Activated naive CD4-positive, alpha-beta T cell treated with anti-CD3 and anti-CD28 coated beads, Interleukin-2, amount 10 ng/mL, durations not matched to agents 7 days and 5 days (primary cell): ENCODE results near the gene MRPL10.

Experiments
- CTCF ChIA-PET: fragments of 350-600 bp; sonication (Branson Sonifier 250); formaldehyde crosslinking; loops from one replicate; lab custom pipeline; 2021; ENCODE audit warnings: antibody characterized with exemption; lab: Charles Lee
- DNase-seq: peaks from one replicate; pipeline ENCODE4 v3.0.0-alpha.2; 2020
- H3K27ac Mint-ChIP-seq: one replicate; pipeline ENCODE4 v1.8.0; 2021; ENCODE audit warnings: mild to moderate bottlenecking, moderate library complexity, mixed read lengths
- H3K27me3 Mint-ChIP-seq: one replicate; pipeline ENCODE4 v1.8.0; 2021; ENCODE audit warnings: mild to moderate bottlenecking, mixed read lengths
- H3K36me3 Mint-ChIP-seq: one replicate; pipeline ENCODE4 v1.8.0; 2021; ENCODE audit warnings: mixed read lengths
- H3K4me1 Mint-ChIP-seq: one replicate; pipeline ENCODE4 v1.8.0; 2021; ENCODE audit warnings: mixed read lengths
- H3K4me3 Mint-ChIP-seq: one replicate; pipeline ENCODE4 v1.8.0; 2021; ENCODE audit warnings: mild to moderate bottlenecking, moderate library complexity, mixed read lengths
- H3K9me3 Mint-ChIP-seq: one replicate; pipeline ENCODE4 v1.8.0; 2021; ENCODE audit warnings: mixed read lengths

The MRPL10 gene

GRCh38 chr17:47851764-47852112, 20.4 kb upstream of the MRPL10 start:
- Mint-ChIP-seq H3K27ac (no peak overlapping the region), H3K4me1 (peaks cover 22% of the 10 kb centered on the region)
- CTCF ChIA-PET: interaction anchor here (1.3 to 20.4 kb wide), 3 partner anchors 9 to 36 kb away, joined by 3 to 547 read pairs (median 6); partner anchors contain the start of gene SP2

GRCh38 chr17:47850692-47851573, 19.6 kb upstream of the MRPL10 start, which contains the start of gene SP6:
SP6 (minus strand) TSS chr17:47851163; CDS start chr17:47848429, 2,734 bp downstream.
- peaks cover 100% of the 10 kb centered on the region for H3K27me3 Mint-ChIP-seq
- CTCF ChIA-PET: interaction anchor here (0.7 to 20.4 kb wide), 4 partner anchors 7 to 36 kb away, joined by 3 to 547 read pairs (median 8); partner anchors contain the start of gene SP2
- H3K4me3 Mint-ChIP-seq: peak within 1 kb of the TSS; percentile 27
- H3K36me3 Mint-ChIP-seq: no peaks in the 10 kb centered on the region
- peak; percentile 74 for DNase-seq
- peaks cover 22% of the 10 kb centered on the region for H3K4me1 Mint-ChIP-seq
- H3K27ac Mint-ChIP-seq: no peak within 1 kb of the TSS
- H3K9me3 Mint-ChIP-seq: no peaks in the 10 kb centered on the region

More at GRCh38 chr17:47851764-47852112, 20.4 kb upstream of the MRPL10 start:
- H3K9me3 Mint-ChIP-seq: no peaks in the 10 kb centered on the region
- H3K4me3 Mint-ChIP-seq: no peak overlapping the region
- DNase-seq: no peak
- peaks cover 100% of the 10 kb centered on the region for H3K27me3 Mint-ChIP-seq
- no peaks in the 10 kb centered on the region for H3K36me3 Mint-ChIP-seq

- DNase-seq: no peak
- peaks cover 22% of the 10 kb centered on the region for H3K4me1 Mint-ChIP-seq
- H3K4me3 Mint-ChIP-seq: peak overlapping the region; percentile 27
- H3K9me3 Mint-ChIP-seq: no peaks in the 10 kb centered on the region
- no peak overlapping the region for H3K27ac Mint-ChIP-seq
- H3K27me3 Mint-ChIP-seq: peaks cover 100% of the 10 kb centered on the region
- no peaks in the 10 kb centered on the region for H3K36me3 Mint-ChIP-seq
- CTCF ChIA-PET: interaction anchor here (0.7 to 20.4 kb wide), 3 partner anchors 8 to 37 kb away, joined by 3 to 547 read pairs (median 14); partner anchors contain the start of gene SP2
These were observed 19.0 kb upstream of the MRPL10 start for GRCh38 chr17:47850373-47850691.

- H3K27ac Mint-ChIP-seq: no peak overlapping the region
- H3K9me3 Mint-ChIP-seq: no peaks in the 10 kb centered on the region
- DNase-seq: no peak
- no peak overlapping the region for H3K4me3 Mint-ChIP-seq
- peaks cover 23% of the 10 kb centered on the region for H3K4me1 Mint-ChIP-seq
- H3K27me3 Mint-ChIP-seq: peaks cover 96% of the 10 kb centered on the region
- H3K36me3 Mint-ChIP-seq: no peaks in the 10 kb centered on the region
- CTCF ChIA-PET: interaction anchor here (0.9 to 20.4 kb wide), 10 partner anchors 10 to 171 kb away, joined by 3 to 547 read pairs (median 5); partner anchors contain the start of genes CDK5RAP3 and SP2
These were observed 16.8 kb upstream of the MRPL10 start for GRCh38 chr17:47848198-47848513.

GRCh38 chr17:47847341-47848197, 16.2 kb upstream of the MRPL10 start:
- Mint-ChIP-seq H3K36me3 (no peaks in the 10 kb centered on the region), H3K4me3 (no peak overlapping the region), H3K27me3 (peaks cover 92% of the 10 kb centered on the region), H3K9me3 (no peaks in the 10 kb centered on the region), H3K4me1 (peaks cover 28% of the 10 kb centered on the region), H3K27ac (no peak overlapping the region)
- CTCF ChIA-PET: interaction anchor here (0.9 to 20.4 kb wide), 10 partner anchors 11 to 171 kb away, joined by 3 to 547 read pairs (median 5); partner anchors contain the start of genes CDK5RAP3 and SP2
- DNase-seq: peak; percentile 50

- H3K9me3 Mint-ChIP-seq: no peaks in the 10 kb centered on the region
- CTCF ChIA-PET: interaction anchor here (1.2 to 20.4 kb wide), 6 partner anchors 19 to 130 kb away, joined by 3 to 547 read pairs (median 4); partner anchors contain the start of genes CDK5RAP3 and SP2
- peaks cover 28% of the 10 kb centered on the region for H3K4me1 Mint-ChIP-seq
- H3K27ac Mint-ChIP-seq: no peak overlapping the region
- no peak overlapping the region for H3K4me3 Mint-ChIP-seq
- peaks cover 85% of the 10 kb centered on the region for H3K27me3 Mint-ChIP-seq
- DNase-seq: no peak
- H3K36me3 Mint-ChIP-seq: no peaks in the 10 kb centered on the region
These were observed 15.5 kb upstream of the MRPL10 start for GRCh38 chr17:47846716-47847340.

GRCh38 chr17:47845716-47846075, 14.4 kb upstream of the MRPL10 start:
- Mint-ChIP-seq H3K27ac (no peak overlapping the region), H3K4me1 (peaks cover 35% of the 10 kb centered on the region), H3K27me3 (peaks cover 73% of the 10 kb centered on the region), H3K36me3 (no peaks in the 10 kb centered on the region), H3K9me3 (no peaks in the 10 kb centered on the region), H3K4me3 (no peak overlapping the region)
- CTCF ChIA-PET: interaction anchor here (0.7 to 20.4 kb wide), 4 partner anchors 8 to 104 kb away, joined by 3 to 547 read pairs (median 3); partner anchors contain the start of gene SP2
- no peak for DNase-seq

- Mint-ChIP-seq H3K27me3 (peaks cover 67% of the 10 kb centered on the region), H3K9me3 (no peaks in the 10 kb centered on the region)
- CTCF ChIA-PET: interaction anchor here (0.6 to 20.4 kb wide), 7 partner anchors 8 to 169 kb away, joined by 3 to 547 read pairs (median 3); partner anchors contain the start of gene SP2
These were observed 13.7 kb upstream of the MRPL10 start for GRCh38 chr17:47844814-47845715.

GRCh38 chr17:47844227-47844626, 12.9 kb upstream of the MRPL10 start:
- DNase-seq: no peak
- CTCF ChIA-PET: interaction anchor here (0.6 to 20.4 kb wide), 5 partner anchors 20 to 170 kb away, joined by 3 to 547 read pairs (median 4); partner anchors contain the start of gene SP2
- Mint-ChIP-seq H3K27ac (no peak overlapping the region), H3K9me3 (no peaks in the 10 kb centered on the region), H3K4me3 (no peak overlapping the region), H3K36me3 (no peaks in the 10 kb centered on the region), H3K27me3 (peaks cover 59% of the 10 kb centered on the region), H3K4me1 (peaks cover 42% of the 10 kb centered on the region)

More at GRCh38 chr17:47844814-47845715, 13.7 kb upstream of the MRPL10 start:
- Mint-ChIP-seq H3K4me1 (peaks cover 35% of the 10 kb centered on the region), H3K36me3 (no peaks in the 10 kb centered on the region), H3K27ac (no peak overlapping the region), H3K4me3 (no peak overlapping the region)
- no peak for DNase-seq

- CTCF ChIA-PET: interaction anchor here (0.6 to 20.4 kb wide), 14 partner anchors 9 to 178 kb away, joined by 3 to 547 read pairs (median 4); partner anchors contain the start of genes CDK5RAP3, PNPO and SP2
These were observed 12.0 kb upstream of the MRPL10 start for GRCh38 chr17:47843391-47843730.

GRCh38 chr17:47841488-47842291, 10.3 kb upstream of the MRPL10 start:
- Mint-ChIP-seq H3K36me3 (peaks cover 4% of the 10 kb centered on the region), H3K9me3 (no peaks in the 10 kb centered on the region), H3K27me3 (peaks cover 33% of the 10 kb centered on the region), H3K4me3 (peak overlapping the region; percentile 98), H3K27ac (peak overlapping the region; percentile 87), H3K4me1 (peaks cover 40% of the 10 kb centered on the region)
- CTCF ChIA-PET: interaction anchor here (0.7 to 20.4 kb wide), 24 partner anchors 9 to 179 kb away, joined by 3 to 547 read pairs (median 4); partner anchors contain the start of genes CDK5RAP3, LRRC46, MRPL10 and OSBPL7
- DNase-seq: no peak

More at GRCh38 chr17:47843391-47843730, 12.0 kb upstream of the MRPL10 start:
- DNase-seq: no peak
- no peak overlapping the region for H3K4me3 Mint-ChIP-seq
- H3K9me3 Mint-ChIP-seq: no peaks in the 10 kb centered on the region
- peaks cover 45% of the 10 kb centered on the region for H3K4me1 Mint-ChIP-seq
- H3K36me3 Mint-ChIP-seq: no peaks in the 10 kb centered on the region
- H3K27me3 Mint-ChIP-seq: peaks cover 50% of the 10 kb centered on the region
- H3K27ac Mint-ChIP-seq: no peak overlapping the region
